Bronchial epithelial cell (primary cell): ENCODE measurements around the gene MMP17. TPM values are rescaled to one million over a fixed set of nuclear protein-coding genes. Genes with fewer than 3 reads are reported as not detected.

Experiments
- DNase-seq: peaks from one replicate; pipeline ENCODE4 v3.0.0-alpha.2; 2010; ENCODE audit warnings: low read depth
- FAIRE-seq: peaks from 2 replicates; lab custom pipeline; 2011; peaks lifted over from hg19 to GRCh38; lab: Jason Lieb, UNC
- H3K27me3 ChIP-seq: 2 replicates; pipeline ENCODE4 v1.5.1; 2011; ENCODE audit warnings: low read length; ENCODE audit not compliant: control insufficient read depth, insufficient read depth
- H3K36me3 ChIP-seq: 2 replicates; pipeline ENCODE4 v1.5.1; 2011; ENCODE audit warnings: low read length; ENCODE audit not compliant: control insufficient read depth, insufficient read depth
- H3K4me3 ChIP-seq: 2 replicates; pipeline ENCODE4 v1.5.1; 2011; ENCODE audit warnings: mild to moderate bottlenecking, low read depth, low read length, control low read depth
- total RNA-seq: library from RNA; depleted of rRNA; stranded (reverse); fragments of >200 nt; gene quantifications from 2 replicates; pipeline ENCODE4 v1.2.1, GENCODE V29; 2014
- TF ChIP-seq, protein P1 (sequence below): IDR thresholded peaks from 2 replicates; pipeline ENCODE4 v1.5.1; 2011; ENCODE audit warnings: mild to moderate bottlenecking, moderate library complexity, low read length, control low read depth, inconsistent platforms; ENCODE audit not compliant: insufficient read depth, severe bottlenecking

Gene MMP17
- total RNA-seq, 1 donor from 2014 or later: 4.5 TPM

DNA sequence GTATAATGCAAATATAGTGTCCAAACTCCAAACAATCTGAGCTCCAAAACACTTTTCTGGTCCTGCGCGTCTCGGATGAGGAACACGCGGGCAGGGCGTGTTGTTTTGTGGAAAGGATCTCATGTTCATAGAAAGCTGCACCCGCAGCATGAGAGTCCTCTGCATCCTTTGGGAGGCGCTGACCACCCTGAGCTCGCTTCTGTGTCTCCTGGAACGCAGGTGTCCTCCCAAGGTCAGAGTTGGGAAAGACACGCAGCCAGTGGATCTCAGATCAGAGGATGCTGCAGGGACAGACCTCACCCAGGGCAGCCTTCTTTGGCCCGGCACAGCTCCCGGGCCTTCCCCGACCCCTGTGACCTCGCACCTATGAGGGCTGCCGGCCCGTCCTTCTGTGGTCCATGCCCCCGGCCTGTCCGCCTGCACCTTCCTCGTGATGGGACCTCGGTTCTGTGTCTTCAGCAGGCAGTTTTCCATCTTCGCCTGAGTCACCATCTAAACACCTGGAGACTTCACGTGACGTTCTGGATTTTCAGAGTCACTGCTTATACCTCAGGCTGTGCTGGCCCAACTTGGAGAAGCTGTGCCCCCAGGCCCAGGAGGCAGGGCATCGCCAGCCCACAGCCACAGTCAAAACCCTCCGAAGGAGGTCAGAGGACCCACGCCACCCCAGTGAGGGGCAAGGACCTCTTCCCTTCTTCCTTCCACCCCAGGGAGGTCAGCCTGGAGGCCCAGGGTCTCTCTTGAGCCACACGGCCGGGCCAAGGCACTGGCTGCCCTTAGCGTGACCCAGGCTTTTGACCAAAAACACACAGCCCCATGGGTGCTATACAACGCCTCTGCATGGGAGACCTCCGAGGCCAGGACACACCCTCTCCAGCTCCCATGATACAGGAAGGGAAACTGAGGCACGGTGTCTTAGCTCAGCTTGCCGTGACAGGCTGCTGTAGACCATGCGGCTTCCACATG, 25.9 kb downstream of the MMP17 start:
- TF ChIP-seq, protein P1, sequence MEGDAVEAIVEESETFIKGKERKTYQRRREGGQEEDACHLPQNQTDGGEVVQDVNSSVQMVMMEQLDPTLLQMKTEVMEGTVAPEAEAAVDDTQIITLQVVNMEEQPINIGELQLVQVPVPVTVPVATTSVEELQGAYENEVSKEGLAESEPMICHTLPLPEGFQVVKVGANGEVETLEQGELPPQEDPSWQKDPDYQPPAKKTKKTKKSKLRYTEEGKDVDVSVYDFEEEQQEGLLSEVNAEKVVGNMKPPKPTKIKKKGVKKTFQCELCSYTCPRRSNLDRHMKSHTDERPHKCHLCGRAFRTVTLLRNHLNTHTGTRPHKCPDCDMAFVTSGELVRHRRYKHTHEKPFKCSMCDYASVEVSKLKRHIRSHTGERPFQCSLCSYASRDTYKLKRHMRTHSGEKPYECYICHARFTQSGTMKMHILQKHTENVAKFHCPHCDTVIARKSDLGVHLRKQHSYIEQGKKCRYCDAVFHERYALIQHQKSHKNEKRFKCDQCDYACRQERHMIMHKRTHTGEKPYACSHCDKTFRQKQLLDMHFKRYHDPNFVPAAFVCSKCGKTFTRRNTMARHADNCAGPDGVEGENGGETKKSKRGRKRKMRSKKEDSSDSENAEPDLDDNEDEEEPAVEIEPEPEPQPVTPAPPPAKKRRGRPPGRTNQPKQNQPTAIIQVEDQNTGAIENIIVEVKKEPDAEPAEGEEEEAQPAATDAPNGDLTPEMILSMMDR: no peak
- H3K36me3 ChIP-seq: no peaks in the 10 kb centered on the region
- H3K27me3 ChIP-seq: peaks cover 2% of the 10 kb centered on the region
- DNase-seq: no peak
- H3K4me3 ChIP-seq: no peak overlapping the region
- no peak for FAIRE-seq

DNA sequence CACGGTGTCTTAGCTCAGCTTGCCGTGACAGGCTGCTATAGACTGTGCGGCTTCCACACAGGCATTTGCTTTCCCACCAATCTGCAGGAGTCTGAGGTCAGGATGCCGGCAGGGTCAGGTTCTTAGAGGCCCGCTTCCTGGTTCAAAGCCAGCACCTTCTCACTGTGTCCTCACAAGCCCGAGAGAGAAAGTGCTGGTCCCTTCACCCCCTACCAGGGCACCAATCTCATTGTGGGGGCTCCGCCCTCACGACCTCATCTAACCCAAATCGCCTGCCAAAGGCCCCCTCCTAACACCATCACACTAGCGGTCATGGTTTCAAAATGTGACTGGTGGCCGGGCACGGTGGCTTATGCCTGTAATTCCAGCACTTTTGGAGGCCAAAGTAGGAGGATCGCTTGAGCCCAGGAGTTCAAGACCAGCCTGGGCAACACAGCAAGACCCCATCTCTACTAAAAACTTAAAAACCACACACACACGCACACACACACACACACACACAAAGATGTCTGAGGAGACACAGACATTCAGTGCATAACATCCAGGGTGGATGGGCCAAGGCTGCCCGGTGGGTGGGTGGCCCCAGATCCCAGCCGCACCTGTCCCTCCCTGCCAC, 26.8 kb downstream of the MMP17 start:
- TF ChIP-seq, protein P1: no peak
- no peak overlapping the region for H3K4me3 ChIP-seq

DNA sequence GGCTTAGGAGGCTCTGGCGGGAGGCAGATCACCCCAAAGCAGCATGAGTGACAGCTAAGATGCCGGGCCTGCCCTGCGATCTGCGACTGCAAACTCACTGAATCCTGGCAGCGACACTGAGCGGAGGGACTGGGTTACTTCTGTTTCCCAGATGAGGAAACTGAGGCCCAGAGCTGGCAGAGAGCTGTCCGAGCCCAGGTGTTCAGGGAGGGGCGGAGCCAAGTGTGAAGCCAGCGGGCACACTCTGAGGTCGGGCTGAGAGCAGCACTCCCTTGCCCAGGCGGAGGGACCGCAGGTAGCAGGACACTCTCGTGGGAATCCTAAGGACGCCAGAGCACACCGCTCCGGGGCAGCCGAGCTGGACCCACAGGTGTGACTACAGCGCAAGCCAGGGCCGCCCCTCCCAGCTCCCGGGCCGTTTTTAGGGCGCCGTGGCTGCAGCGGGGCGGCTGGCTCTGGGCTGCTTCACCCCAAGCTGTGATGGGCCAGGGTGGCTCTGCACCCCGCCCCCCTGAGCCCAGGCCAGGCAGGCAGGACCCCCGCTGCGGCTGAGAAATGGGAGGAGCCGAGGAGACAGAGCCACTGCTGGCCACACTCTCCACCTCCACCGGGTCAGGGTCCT, 27.4 kb downstream of the MMP17 start:
- Histone ChIP-seq H3K36me3 (no peaks in the 10 kb centered on the region), H3K4me3 (no peak overlapping the region), H3K27me3 (peaks cover 2% of the 10 kb centered on the region)
- TF ChIP-seq, protein P1: no peak
- FAIRE-seq (no peak), DNase-seq (no peak)

More for the DNA sequence above, 26.8 kb downstream of the MMP17 start:
- no peak for FAIRE-seq
- Histone ChIP-seq H3K36me3 (no peaks in the 10 kb centered on the region), H3K27me3 (peaks cover 2% of the 10 kb centered on the region)
- no peak for DNase-seq

DNA sequence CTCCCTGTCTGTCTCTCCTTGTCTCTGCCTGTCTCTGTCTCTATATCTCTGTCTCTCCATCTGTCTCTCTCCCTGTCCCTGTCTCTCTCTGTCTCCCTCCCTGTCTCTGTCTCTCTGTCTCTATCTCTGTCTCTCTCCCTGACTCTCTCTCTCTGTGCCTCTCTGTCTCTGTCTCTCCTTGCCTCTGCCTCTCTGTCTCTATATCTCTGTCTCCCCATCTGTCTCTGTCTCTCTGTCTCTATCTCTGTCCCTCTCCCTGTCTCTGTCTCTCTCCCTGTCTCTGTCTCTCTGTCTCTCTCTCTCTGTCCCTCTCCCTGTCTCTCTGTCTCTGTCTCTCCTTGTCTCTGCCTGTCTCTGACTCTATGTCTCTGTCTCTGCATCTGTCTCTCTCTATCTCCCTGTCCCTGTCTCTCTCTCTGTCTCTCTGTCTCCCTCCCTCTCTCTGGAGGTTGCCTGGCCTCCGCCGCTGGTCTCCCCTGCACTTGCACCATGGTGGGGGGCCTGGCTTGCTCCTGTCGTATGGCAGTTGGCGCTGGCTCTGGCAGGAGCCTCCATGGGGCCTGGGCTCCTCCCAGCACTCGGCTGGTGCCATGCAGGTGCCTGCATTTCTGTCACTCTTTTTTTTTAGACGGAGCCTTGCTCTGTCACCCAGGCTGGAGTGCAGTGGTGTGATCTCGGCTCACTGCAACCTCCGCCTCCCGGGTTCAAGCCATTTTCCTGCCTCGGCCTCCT, 28.3 kb downstream of the MMP17 start:
- no peaks in the 10 kb centered on the region for H3K36me3 ChIP-seq
- TF ChIP-seq, protein P1: no peak
- no peak for FAIRE-seq
- no peak for DNase-seq
- peaks cover 2% of the 10 kb centered on the region for H3K27me3 ChIP-seq
- no peak overlapping the region for H3K4me3 ChIP-seq
